Activated effector memory CD4-positive, alpha-beta T cell treated with Interleukin-2 at 50 U/mL for 16 hours (primary cell): ENCODE data around the gene CKAP2.
"Not testable (repeated sequence)": the region's sequence is repeated elsewhere in the genome, so short reads cannot be mapped to it uniquely, and the experiment has no call there.

ENCODE experiments used
- DNase-seq: peaks from one replicate; pipeline ENCODE4 v3.0.0-alpha.2; 2020

Gene CKAP2

DNA sequence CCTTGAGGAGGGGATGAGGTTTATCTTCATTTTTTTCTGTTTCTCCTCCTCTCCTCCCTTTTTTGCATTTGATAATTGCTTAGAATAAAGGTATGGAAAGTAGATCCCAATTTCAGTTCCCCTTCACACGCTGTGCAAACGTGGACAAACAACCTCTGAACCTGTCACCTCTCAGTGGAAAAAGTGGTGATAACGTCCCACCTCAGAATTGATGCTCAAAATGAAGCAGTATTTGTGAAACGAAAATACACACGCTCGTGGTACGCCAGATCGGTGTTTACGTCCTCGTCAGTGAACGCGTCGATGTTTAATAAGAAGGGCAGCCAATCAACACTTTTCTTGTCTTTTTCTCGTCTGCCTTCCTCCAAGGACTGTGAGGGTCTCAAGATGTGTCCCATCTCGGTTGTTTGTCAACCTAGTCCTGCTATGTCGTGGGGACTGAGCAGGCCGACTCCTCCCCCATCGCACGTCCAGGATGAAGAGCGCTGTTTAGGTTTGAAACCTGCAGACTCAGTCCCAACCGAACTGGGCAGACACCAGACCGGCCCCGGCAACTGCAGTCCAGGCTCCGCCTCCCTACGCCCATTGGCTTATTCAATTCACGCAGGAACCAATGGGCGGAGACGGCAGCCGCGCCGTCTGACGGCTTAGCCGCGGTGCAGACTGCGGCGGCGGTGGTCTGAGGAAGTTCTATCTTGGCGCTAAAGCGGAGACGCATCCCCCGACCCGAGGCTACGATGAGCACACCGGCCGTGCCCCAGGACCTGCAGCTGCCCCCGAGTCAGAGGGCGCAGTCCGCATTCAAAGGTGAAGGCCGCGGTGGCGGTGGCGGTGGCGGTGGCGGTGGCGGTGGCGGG lies at the start of gene CKAP2:
Gene CKAP2 (plus strand): TSS at position 659 of the 857 bp plus-strand sequence. CDS start 79 bp downstream, at position 738.
- peak; percentile 91 for DNase-seq

- peak; percentile 2 for DNase-seq
Observed at GRCh38 chr13:52405767-52406494, 49.3 kb upstream of the CKAP2 start, which contains the start of gene THSD1. THSD1 (minus strand) TSS chr13:52406172; CDS start chr13:52402600, 3,572 bp downstream.

- no peak for DNase-seq
Observed at GRCh38 chr13:52406629-52407028, 48.6 kb upstream of the CKAP2 start.

- not testable (repeated sequence) for DNase-seq
Observed at GRCh38 chr13:52407436-52407835, 47.8 kb upstream of the CKAP2 start.

DNA sequence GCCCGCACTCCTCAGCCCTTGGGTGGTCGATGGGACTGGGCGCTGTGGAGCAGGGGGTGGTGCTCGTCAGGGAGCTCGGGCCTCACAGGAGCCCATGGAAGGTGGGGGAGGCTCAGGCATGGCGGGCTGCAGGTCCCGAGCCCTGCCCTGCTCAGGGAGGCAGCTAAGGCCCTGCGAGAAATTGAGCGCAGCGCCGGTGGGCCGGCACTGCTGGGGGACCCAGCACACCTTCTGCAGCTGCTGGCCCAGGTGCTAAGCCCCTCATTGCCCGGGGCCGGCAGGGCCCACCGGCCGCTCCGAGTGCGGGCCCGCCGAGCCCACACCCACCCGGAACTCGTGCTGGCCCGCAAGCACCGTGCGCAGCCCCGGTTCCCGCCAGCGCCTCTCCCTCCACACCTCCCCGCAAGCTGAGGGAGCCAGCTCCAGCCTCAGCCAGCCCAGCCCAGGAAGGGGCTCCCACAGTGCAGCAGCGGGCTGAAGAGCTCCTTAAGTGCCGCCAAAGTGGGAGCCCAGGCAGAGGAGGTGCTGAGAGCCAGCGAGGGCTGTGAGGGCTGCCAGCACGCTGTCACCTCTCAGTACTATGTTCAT lies 47.1 kb upstream of the CKAP2 start:
- DNase-seq, result not testable (repeated sequence)

DNA sequence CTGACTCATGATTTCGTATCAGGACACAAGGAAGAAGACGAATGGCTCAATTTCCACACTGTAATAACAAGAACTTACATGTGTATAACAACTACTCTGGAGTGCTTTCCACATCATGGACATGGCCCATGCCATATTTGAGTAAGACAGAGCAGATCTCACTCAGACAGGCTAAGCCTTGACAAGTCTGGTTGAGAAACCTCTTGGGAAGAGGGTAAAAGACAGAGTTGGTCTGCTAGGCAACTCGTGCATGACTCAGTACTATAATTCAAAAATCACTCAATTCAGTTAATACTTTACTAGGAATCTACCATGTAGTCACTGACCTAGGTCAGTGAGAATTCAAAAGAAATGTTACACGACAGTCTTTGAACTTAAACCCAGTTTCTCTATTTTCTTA lies 43.6 kb upstream of the CKAP2 start:
- DNase-seq, result no peak

DNA sequence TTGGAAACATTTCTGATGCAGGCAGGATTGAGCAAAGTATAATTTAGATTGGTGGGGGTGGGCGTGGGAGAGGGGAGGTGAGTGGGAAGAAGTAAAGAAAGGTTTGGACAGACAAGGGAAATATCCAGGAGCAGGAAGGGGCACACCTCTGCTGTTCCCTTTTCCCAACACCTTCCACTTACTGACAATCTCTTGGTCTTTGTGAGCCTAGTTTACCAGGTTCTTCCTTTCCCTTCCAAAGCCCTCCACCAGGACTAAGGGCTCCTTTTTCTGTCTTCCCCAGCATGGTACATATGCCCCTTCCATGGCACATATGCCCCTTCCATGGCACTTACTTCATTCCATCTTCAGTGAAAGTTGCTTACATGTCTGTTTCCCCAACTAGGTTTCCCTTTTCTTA lies 43.1 kb upstream of the CKAP2 start:
- DNase-seq, result no peak

DNA sequence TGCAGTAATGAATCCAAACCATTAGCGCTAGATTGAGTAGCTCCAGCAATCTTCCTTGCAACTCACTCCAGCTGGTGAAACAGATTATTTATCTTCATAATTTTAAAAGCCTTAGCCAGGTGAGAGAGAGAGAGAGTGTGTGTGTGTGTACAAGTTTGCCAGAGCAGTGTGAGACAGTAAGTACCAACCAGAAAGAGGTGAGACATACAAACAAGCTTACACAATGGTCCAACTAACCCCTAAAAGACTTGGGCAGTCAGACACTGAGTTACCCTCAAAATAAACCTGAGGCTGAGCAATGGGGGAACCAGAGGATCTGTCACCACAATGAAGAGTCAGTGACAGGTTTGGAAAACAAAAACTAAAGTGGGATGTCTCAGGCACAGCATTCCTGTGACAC lies 41.2 kb upstream of the CKAP2 start:
- DNase-seq, result no peak

- DNase-seq, result no peak
Observed at GRCh38 chr13:52414963-52415362, 40.3 kb upstream of the CKAP2 start.

DNA sequence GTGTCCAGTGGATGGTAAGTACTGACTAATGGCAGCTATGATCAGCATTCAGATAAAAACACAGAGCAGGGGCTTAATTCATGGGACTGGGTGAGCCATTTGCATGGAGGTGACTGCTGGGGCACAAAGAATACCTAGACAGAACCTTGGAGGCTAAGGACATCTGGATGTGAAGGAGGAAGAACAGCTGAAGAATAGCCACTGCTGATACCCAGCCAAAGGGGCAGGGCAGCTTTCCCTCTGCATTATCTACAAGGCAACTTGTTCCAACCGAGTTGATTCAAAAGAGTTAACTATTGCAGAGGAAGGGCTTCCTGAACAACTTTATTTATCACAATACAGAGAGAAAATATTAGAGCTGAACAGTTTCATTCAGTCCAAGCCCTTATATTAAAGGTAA lies 36.2 kb upstream of the CKAP2 start:
- DNase-seq, result no peak

DNA sequence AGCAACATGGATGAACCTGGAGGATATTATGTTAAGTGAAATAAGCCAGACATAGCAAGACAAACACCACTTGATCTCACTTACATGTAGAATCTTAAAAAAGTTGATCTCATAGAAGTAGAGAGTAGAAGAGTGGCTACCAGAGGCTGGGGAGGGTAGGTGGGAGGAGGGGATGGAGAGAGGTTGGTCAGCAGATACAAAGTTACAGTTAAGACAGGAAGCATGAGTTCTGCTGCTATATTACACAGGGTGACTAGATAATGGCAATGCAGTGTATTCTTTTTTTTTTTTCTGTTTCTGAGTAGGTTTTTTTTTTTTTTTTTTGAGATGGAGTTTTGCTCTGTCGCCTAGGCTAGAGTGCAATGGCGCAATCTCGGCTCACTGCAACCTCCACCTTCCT lies 34.1 kb upstream of the CKAP2 start:
- no peak for DNase-seq

DNA sequence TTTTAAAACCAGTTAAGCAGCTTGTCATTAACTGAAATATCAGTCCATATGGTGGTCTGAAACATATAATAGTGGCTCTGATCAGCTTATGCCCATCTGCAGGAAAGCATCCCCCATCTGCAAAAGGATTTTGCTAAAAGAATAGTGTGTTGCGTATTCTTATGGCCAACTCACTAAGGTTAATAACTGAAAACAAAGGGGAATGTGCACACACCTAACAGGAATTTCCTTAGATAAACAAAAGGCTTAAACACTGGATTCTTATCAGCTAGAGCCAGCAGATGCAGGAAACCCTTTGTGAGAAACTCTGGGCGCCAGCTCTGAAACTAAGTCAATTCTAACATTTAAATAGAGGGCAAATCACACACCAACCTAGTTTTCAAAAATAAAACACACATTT lies 27.0 kb upstream of the CKAP2 start:
- DNase-seq, result no peak

DNA sequence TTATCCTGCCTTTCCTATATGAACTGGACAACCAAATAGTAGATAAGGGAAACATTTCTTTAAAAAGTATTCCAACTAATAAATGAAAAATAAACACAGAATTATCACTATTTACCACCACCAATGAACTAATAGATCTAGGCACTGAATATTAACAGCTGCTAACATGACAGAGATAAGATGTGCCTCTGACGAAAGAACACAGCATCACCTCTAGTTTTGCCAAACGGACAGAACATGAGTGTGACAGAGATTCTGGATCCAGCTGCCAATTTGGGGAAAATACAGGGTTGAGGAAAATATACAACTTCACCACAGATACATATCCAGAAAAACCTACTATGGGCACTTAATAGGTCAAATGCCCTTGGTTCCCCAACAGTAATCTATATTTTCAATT lies 22.8 kb upstream of the CKAP2 start:
- DNase-seq, result no peak

DNA sequence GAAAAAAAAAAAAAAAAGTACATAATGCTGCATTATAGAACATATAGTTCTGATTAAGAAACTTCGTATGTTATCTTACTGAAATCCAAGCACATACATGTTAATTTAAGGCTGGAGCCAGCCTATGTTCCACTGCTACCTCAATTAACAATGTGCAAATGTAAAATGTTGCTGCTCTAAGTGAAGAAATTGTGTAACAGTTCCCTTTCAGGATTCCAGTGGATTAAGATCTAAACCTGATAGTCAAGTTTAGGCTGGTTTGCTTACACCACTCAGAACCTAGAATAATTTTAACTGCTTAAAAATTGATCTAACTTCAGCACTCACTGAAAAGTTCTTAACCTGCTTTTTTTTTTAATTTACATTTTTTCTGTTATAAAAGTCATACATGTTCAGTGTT lies 9.0 kb upstream of the CKAP2 start:
- no peak for DNase-seq

GRCh38 chr13:52447354-52447753 lies 7.9 kb upstream of the CKAP2 start:
- no peak for DNase-seq

DNA sequence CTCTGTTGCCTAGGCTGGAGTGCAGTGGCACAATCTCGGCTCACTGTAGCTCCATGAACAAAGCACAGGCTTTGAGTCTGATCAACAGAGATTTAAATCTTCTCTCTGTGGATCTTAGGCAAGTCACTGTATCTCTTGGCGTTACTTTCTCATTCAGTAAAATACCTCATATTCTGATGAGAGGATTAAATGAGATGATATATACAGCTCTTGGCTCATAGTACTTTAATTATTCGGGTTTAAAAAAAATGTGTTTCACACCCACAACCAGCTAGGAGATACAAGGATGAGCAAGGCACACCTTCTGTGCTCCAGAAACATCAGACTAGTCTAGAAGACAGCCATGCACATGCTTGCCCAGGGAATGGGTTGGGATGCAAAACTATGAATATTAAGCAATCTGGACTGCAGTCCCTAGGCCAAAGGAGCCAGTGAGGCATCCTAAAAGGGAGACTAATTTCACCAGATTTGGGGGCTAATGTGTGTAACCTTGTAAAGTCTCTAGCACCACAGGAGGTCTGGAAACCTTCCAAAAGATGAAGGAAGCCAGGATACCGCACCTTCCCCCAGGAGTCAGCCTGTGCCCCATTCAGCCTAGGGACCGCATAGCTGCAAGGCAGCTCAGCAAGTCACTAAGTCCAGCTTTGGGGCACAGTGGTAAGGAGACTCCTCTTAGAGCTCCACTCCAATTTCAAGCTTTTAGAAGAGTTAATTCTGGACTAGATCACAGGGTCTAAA lies 7.3 kb upstream of the CKAP2 start:
- DNase-seq, result no peak

- DNase-seq, result no peak
Observed at GRCh38 chr13:52449331-52450011, 5.8 kb upstream of the CKAP2 start.

GRCh38 chr13:52450012-52450792 lies 5.1 kb upstream of the CKAP2 start, which contains the start of gene VPS36:
VPS36 (minus strand) TSS chr13:52450634; CDS start chr13:52450594, 40 bp downstream.
- DNase-seq, result peak; percentile 91

GRCh38 chr13:52450793-52451116 lies 4.5 kb upstream of the CKAP2 start:
- DNase-seq, result no peak

- DNase-seq, result no peak
Observed at GRCh38 chr13:52451135-52451804, 4.0 kb upstream of the CKAP2 start.

- no peak for DNase-seq
Observed at GRCh38 chr13:52452470-52452869, 2.8 kb upstream of the CKAP2 start.
